Measurements from ENCODE around the gene OSBPL6.

The OSBPL6 gene

DNA sequence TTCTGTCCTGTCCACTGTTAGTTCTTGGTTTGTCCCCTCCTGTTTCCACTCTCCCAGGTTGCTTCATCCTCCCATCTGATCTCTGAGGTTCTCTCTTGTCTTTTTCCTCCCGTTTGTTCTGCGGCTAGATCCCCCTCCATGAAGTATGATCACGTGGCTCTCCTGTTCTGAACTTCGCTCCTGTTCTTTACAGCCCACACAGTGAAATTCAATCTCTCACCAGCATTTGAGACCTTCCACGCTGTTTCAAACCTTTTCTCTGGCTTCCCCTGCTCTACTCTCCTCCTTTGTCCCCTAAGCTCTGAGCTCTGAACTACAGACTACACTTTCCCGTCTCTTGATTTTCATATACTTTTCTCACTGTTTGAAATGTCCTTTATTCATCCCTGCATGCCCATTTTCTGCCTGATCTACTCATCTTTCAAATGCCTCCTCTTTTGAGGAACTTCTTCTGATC is 83.5 kb downstream of the OSBPL6 start:
- DNase-seq, result peak; percentile 6

DNA sequence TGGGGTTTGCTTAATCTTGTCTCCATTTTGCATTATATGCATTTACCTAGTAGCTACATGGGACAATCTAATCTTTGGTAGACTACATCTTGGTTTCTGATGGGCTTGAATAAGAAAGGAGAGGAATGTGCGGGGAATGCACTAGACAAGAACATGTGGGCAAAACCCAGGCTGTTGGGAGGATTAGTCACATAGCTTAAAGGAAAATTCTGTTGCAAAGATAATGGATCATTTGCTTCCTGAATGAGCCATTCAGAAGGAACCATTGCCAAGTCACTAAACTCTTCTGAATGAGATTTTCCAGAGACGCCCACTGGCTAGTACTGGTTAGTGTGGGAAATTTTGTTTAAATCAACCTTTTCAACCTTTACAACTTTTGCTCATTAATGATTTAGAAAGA is 84.8 kb downstream of the OSBPL6 start:
- no peak for DNase-seq

DNA sequence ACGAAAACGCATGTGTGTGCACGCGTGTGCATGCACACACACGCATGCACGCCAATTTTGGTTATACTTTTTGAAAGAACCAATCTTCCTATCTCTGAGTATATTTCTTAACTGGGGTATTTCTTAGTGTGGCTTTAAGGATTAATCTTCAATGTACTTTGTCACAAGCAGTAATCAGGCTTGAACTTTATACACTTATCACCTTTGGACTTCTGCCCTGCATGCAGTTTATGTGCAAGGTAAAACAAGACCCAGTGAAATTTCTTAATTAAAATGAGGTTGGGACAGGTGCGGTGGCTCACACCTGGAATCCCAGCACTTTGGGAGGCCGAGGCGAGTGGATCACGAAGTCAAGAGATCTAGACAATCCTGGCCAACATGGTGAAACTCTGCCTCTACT is 85.3 kb downstream of the OSBPL6 start:
- no peak for DNase-seq

DNA sequence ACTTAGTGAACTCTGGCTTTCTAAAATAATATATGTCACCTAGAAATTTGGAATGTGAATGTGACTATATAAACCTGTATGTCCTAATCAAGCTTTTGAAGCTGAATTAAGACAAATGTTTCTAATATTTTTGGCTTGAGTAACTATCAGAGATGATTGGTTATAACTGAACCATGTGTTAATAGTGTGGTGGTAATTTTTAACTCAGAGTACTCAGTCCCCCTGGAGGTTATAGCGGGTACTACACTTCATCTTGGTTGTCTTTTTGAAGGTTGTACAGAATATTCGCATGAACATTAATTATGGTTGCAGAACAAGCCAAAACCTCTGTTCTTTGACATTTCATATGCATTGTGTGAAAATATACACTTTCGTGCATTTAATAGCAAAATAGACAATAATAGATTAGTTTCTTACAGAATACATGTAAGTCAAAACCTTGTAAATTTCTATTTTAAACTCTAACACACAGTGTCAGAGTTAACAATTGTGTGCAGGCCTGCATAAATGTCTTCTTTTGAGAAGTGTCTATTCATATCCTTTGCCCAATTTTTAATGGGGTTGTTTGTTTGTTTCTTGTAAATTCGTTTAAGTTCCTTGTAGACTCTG is 86.0 kb downstream of the OSBPL6 start:
- DNase-seq, result peak; percentile 42

GRCh38 chr2:178282075-178282815 is 87.9 kb downstream of the OSBPL6 start:
- DNase-seq, result peak; percentile 28

GRCh38 chr2:178283341-178283918 is 89.1 kb downstream of the OSBPL6 start:
- no peak for DNase-seq

DNA sequence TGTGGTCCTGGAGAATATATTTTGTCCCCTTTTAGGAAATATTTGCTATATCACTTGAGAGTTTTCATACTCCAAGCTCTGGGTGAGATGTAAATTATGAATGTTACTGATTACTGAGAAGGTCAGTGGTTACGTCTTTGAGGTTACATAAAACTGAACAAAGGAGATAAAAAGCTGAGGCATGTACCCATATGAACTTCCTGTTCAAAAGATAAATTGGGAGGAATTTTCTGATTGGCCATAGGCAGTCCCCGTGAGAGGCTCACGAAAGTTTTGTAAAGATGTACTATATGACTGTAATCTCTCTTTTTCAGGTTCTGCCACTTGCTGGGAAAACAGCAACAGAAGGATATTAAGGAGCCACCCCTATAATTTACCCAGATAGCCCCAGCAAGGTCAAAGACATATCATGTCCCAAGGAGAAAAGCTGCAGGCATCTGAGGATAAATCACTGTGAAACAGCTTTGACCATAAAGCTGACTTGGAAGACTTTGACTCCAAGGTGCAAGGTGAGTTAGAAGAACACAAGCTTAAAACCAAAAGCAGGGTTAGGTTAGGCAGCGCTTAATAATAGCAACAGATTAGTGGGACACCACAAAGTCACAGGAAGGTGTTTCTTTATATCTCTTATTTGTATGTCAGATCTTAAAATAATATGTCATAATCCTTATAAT is 90.4 kb downstream of the OSBPL6 start:
- no peak for DNase-seq

DNA sequence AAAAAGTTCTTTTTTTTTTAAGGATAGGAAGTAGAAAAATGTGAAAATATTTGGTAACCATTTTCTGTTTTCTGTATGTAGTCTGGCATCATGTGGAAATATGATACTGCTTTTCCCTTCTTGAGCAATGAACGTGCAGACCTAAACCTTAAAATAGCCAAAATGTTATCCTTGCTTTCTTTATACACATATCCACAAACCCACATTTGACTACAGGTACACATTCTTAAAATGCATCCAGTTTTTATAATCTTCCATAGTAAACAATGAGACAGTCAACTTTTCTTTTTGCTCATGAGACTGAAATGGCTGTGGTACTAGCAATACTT is 90.9 kb downstream of the OSBPL6 start:
- no peak for DNase-seq

DNA sequence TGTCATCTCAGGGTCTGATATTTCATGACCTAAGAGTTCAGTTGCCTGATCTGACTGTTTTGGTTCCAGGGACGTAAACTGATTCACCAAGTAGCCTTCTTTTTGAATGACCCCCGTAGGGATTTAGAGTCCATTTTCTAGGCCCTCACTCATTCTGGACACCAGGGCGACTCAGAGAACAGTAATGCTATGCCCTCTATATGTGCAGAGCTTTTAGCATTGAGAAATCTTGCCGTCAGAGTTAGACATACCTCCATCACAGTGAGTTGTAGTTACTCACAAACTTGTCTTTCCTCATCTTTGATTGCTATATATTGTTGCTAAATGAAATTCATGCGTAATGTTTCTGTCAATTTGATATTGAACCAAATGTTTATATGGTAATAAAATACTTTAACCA is 92.3 kb downstream of the OSBPL6 start:
- DNase-seq, result no peak

GRCh38 chr2:178287652-178288344 is 93.5 kb downstream of the OSBPL6 start:
- no peak for DNase-seq

- no peak for DNase-seq
Observed at GRCh38 chr2:178291703-178292102, 97.4 kb downstream of the OSBPL6 start.

DNA sequence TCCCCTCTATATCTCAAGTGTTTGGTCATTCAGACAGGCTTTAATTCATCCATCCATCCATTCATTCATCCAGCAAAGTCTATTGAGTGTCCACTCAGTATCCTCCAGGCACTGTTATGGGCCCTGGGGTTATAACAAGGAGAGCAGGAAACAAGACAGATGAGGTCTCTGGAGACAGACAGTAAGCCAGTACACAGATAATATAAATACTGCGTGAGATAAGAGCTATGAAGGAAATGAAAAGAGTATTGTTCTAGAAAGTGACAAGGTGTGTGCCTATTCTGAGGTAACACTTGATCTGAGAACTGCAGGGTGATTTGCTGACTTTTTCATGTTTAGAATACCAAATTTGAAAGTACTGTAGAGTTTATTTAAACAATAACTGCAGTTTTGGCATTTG is 98.3 kb downstream of the OSBPL6 start:
- DNase-seq, result no peak

DNA sequence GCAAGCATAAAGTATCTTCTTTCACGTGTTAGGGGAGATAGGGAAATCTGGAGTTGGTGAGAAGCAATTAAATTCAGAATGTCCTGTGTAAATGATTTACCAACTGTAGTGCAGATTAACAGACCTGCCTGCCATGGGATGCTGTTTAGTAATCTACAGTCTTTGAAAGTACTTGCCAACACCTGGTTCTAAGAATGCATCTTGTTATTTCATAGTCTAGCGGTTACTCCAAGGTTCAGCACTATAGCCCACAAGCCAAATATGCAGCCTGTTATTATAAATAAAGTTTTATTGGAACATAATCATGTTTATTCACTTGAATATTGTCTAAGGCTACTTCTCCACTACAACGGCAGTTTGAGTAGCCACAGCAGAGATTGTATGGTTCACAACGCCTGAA is 100.8 kb downstream of the OSBPL6 start:
- no peak for DNase-seq

GRCh38 chr2:178295906-178296305 is 101.6 kb downstream of the OSBPL6 start:
- DNase-seq, result no peak

GRCh38 chr2:178296394-178297090 is 102.2 kb downstream of the OSBPL6 start:
- no peak for DNase-seq

- DNase-seq, result no peak
Observed at GRCh38 chr2:178297091-178297411, 102.7 kb downstream of the OSBPL6 start.

DNA sequence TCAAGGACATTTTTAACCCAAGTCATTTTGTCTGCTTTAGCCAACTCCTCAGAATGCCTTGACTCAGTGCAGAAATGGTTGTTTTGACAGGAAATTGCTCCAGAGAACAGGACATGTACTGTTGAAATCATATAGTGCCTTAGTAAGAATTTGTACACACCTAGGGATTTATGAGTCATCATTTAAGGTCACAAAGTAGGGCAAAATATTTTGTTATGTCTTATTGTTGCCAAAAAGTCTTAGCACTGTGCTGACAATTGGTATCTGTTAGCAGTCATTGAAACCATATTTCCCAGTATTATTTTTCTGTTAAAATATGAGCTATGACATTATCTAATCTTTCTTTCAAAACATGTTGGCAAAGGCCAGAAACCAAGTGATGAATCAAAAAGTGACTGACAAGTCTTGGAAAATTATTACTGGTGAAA is 104.5 kb downstream of the OSBPL6 start:
- DNase-seq, result no peak

GRCh38 chr2:178301649-178302238 is 107.4 kb downstream of the OSBPL6 start:
- DNase-seq, result no peak

GRCh38 chr2:178304333-178304732 is 110.0 kb downstream of the OSBPL6 start:
- peak; percentile 87 for DNase-seq

DNA sequence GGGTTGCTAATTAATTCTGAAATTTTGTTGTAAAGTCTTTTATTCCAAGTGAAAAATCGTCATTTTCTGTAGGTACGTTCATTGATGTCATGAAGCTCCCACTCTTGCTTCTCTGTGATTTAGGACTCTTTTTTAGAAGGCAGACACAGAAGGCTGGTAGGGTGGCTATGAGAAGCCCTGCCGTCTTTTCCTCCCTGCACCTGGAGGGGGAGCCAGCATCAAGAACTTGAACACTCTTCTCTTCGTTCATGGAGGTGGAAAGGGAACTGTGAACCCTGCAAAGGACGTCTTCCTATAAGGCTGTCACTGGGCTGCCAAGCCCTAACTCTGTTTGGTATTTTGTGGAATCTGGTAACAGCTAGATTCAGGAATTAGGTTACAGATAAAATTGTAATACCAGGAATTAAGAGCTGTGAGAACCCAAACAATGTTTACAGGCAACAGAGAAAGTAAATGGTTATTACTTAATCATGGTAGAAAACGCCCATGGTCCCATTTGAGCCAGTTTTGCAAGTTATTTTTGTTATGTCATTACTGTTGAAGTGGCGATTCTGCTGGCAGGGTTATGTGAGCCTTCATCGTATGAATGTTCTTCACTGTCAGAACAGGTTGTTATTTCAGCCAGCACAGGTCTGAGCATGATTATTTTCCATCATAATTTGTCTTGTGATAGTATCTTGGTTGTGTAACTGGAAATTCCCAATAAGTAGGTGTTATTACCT is 112.2 kb downstream of the OSBPL6 start:
- DNase-seq, result peak; percentile 15

DNA sequence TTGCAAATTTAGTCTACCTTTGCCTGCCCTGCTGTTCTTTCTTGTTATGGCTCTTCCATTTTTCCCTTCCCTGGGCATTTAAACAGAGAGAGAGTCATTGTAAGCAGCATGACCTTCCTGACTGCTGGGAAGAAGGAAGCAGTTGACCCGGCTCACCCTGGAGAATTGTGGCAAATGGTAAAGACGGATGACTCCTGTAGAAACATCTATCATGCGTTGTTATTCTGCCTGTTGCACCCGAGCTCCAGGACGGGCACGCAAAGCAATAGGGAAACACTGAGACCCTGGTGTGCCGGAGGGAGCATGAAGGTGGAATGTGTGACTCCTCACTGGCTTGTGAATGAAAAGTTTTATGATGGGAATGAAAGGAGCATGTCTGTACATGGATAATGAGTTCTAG is 113.3 kb downstream of the OSBPL6 start:
- DNase-seq, result no peak

DNA sequence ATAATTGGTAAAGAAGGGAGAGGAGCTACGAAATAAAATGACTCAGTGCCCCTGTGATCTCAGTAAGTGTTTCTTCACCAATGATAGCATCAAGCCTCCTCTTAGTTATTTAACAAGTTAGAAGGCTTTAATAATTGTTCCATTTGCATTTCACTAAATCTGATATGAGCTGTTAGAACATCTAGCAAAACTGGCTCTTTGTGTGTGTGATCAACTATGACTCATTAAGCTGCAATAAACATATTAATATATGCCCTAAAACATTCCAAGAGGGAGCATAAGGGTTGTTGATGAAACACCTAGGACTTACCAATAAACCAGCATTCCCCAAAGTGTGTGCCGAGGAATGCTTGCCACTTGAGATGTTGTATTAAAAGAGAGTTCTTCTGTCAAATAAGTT is 115.2 kb downstream of the OSBPL6 start:
- DNase-seq, result no peak
